MCF 10A (cell line): ENCODE data around the gene CCDC68. TPM values are rescaled to one million over a fixed set of nuclear protein-coding genes. Genes with fewer than 3 reads are reported as not detected.
A peak's percentile ranks its signal among the peaks of the same experiment; 100 is the strongest.

ENCODE experiments used
- BruUV-seq: library from RNA; stranded (reverse); fragments of 400-500 nt; replicated peaks from 2 replicates; lab custom pipeline; 2021; lab: Mats Ljungman, UMichigan
- CTCF ChIA-PET: fragments of 300-600 bp; sonication (Branson Sonifier 250); formaldehyde crosslinking; extraction: SDS; loops from one replicate; lab custom pipeline; 2021; ENCODE audit warnings: antibody characterized with exemption, inconsistent platforms; lab: Yijun Ruan, JAX
- POLR2A ChIA-PET: fragments of 300-600, 350-650 bp; sonication (Branson Sonifier 250); formaldehyde crosslinking; extraction: SDS; loops from one replicate; lab custom pipeline; 2020; ENCODE audit warnings: antibody characterized with exemption, inconsistent platforms; lab: Yijun Ruan, JAX
- DNase-seq: peaks from one replicate; pipeline ENCODE4 v3.0.0-alpha.2; 2018; ENCODE audit not compliant: unreplicated experiment
- H3K27ac Mint-ChIP-seq: one replicate; pipeline ENCODE4 v1.8.0; 2022; ENCODE audit warnings: mild to moderate bottlenecking, low read depth, mixed read lengths; ENCODE audit not compliant: unreplicated experiment
- H3K27me3 Mint-ChIP-seq: one replicate; pipeline ENCODE4 v1.8.0; 2022; ENCODE audit warnings: mixed read lengths; ENCODE audit not compliant: insufficient read depth, unreplicated experiment
- H3K36me3 Mint-ChIP-seq: one replicate; pipeline ENCODE4 v1.8.0; 2022; ENCODE audit warnings: mild to moderate bottlenecking, moderate library complexity, mixed read lengths; ENCODE audit not compliant: insufficient read depth, unreplicated experiment
- H3K4me1 Mint-ChIP-seq: one replicate; pipeline ENCODE4 v1.8.0; 2022; ENCODE audit warnings: mixed read lengths; ENCODE audit not compliant: insufficient read depth, unreplicated experiment
- H3K4me3 Mint-ChIP-seq: one replicate; pipeline ENCODE4 v1.8.0; 2022; ENCODE audit warnings: mild to moderate bottlenecking, moderate library complexity, mixed read lengths; ENCODE audit not compliant: unreplicated experiment
- H3K9me3 Mint-ChIP-seq: one replicate; pipeline ENCODE4 v1.8.0; 2022; ENCODE audit warnings: mixed read lengths; ENCODE audit not compliant: unreplicated experiment
- CTCF ChIP-seq: fragments of 200-600 bp; IDR thresholded peaks from one replicate; pipeline ENCODE4 v1.8.0; 2022; ENCODE audit warnings: antibody characterized with exemption, mild to moderate bottlenecking; ENCODE audit not compliant: unreplicated experiment
- intact Hi-C: fragments of 100-400 bp; cut with micrococcal nuclease; formaldehyde crosslinking; loops from 2 replicates; pipeline ENCODE4 v1.14.1; 2022
- total RNA-seq: library from RNA; stranded (reverse); gene quantifications from 2 replicates; pipeline ENCODE4 v1.2.3, GENCODE V29; 2022

Gene CCDC68
- total RNA-seq, 1 experiment from 2014 or later = 3.3 TPM

- CTCF ChIA-PET = interaction anchor here (0.6 to 1.2 kb wide), 2 partner anchors 20 to 47 kb away, joined by 3 read pairs; no protein-coding TSS in a partner anchor
- peaks cover 19% of the 10 kb centered on the region for H3K4me1 Mint-ChIP-seq
- no peak for TF ChIP-seq CTCF
- intact Hi-C loops = no loop called here
- H3K9me3 Mint-ChIP-seq = no peaks in the 10 kb centered on the region
- H3K27me3 Mint-ChIP-seq = no peaks in the 10 kb centered on the region
- DNase-seq = peak; percentile 66
- BruUV-seq = no TSS peak
- H3K36me3 Mint-ChIP-seq = no peaks in the 10 kb centered on the region
- H3K4me3 Mint-ChIP-seq = peak overlapping the region; percentile 56
- POLR2A ChIA-PET = interaction anchor here (0.6 to 3.0 kb wide), 4 partner anchors 10 to 149 kb away, joined by 3 to 19 read pairs (median 6); partner anchors contain the start of gene RAB27B
- peak overlapping the region; percentile 87 for H3K27ac Mint-ChIP-seq
These were observed 106.2 kb downstream of the CCDC68 start for GRCh38 chr18:54852780-54853675.

Other genes with a start within 250 kb of the CCDC68 start
- gene RAB27B, start 131.0 kb downstream of the CCDC68 start, total RNA-seq = 32.2 and 73.5 TPM in 2 replicates